Stimulated activated CD8-positive, alpha-beta memory T cell treated with anti-CD3 and anti-CD28 coated beads, Interleukin-2, amount 100 ng/mL, for 48 hours (primary cell): ENCODE results near the gene BCO2.

Experiments
- DNase-seq, 2 donors: peaks; one replicate each; pipeline ENCODE4 v3.0.0-alpha.2; 2020; ENCODE audit warnings: low read depth in 2 of 2

BCO2 gene

DNA sequence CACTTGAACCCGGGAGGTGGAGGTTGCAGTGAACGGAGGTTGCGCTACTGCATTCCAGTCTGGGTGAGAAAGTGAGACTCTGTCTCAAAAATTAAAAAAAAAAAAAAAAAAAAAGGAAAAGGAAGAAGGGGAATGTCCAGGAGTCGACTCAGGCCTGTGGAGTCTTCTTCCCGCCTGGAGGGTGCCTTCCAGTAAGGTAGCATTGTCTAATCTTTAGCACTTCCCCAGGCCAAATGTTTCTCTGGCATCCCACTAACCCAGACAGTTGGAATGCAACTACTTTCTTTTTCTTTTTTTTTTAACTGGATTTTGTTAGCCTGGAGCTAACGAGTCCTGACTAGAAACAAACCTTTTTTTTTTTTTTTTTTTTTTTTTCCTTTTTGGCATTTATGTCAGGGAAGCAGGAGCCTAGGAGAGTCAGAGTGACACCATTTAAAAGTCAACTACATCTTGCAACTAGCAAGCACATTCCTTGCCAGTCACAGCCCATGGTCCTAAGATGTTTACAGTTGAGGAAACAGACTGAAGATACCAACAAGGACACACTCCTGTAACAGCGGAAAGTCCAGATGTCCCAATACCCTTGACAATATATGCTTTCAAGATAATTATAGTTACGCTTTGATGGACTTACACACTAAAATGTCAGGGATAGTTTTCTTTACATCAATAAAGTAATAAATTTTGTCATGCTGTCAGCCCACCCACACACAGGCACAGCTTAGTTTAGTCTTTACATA is 74.7 kb downstream of the BCO2 start:
- no peak for DNase-seq

- no peak for DNase-seq
These were observed 78.4 kb downstream of the BCO2 start for GRCh38 chr11:112253605-112254242.

DNA sequence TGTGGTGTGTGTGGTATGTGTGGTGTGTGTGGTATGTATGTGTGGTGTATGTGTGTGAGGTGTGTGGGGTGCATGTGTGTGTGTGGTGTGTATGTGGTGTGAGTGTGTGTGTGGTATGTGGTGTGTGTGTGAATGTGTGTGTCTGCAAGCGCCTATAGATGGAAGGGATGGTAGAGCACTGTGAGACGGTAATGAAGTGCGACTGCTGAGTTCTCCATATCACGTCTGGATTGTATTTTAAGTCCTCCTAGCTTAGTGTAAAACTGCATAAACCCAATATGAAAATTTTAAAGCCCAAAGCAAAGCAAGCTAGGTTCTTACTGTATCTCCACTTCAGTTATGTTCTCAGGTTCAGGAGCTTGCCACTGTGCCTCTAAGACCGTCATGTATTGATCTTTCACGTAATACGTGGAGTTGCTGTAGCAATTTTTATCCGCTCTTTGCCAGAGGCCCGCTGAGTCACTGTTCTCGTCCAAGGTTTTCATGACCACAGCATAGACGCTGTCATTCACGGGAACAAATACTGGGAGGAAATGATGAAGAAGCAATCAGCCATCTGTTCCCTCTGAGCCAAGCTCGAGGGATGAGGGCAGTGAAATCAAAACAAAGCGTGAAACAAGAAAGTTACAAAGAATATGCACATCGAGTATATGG is 79.9 kb downstream of the BCO2 start:
- no peak for DNase-seq

GRCh38 chr11:112260490-112260889 is 85.2 kb downstream of the BCO2 start, which contains the start of gene PLET1:
PLET1 (minus strand) TSS chr11:112260860; CDS start chr11:112260589, 271 bp downstream.
- no peak for DNase-seq

GRCh38 chr11:112265659-112266409 is 90.5 kb downstream of the BCO2 start:
- DNase-seq: no peak

DNA sequence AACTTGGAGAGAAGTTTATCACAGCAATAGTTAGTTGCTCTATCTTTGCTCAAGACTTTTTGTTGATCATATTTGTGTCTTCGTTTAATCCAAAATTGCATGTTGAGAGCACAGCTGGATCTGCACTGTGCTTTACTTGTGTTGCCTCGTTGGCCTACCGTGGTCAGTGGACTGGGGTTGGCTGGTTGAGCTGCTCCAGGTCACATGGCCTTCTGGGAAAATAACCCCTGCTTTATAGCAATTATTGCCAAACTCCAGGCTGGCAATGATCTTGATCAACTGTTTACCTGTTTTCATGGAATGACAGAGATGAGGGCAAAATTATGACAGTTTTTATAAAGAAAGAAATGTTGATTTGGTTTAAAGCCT is 91.1 kb downstream of the BCO2 start:
- DNase-seq: no peak

DNA sequence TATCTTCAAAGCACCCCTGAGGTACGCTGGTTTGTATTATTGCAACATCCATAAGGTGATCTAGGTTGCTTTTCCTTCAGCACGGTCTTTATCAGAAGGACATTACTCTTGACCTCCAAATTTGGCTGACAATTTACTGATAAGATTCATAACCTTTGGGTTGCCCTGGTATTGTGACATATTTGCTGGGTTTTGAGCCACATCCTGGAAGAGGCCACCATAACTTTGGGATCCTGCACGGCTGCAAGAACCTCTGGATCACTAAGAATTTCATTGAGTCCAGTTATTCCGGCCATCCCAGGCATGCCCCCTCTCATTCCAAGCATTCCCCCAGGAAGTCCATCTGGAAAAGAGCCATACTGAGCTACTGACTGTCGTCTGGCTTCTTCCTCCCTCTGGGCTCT is 91.9 kb downstream of the BCO2 start:
- no peak for DNase-seq

DNA sequence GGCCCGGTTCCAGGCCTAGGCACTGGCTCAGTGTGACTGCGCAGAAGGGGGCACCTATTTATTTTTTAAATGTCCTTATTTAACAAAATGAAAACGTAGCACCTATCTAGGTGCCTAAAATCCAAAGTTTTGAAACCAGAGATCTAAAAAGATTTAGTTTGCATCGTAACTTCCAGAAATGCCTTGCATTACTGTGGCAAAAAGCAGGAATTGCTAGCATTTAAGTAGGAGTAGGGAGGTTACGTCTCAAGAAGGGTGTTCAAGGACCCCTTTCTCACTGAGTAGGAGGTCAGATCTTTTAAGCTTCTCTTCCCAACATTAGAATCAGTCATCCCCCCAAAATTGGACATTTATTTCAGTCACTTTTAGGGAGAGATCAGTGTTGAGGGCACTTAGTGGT is 93.1 kb downstream of the BCO2 start:
- DNase-seq: no peak
